Ascending aorta (tissue), 2 donors: ENCODE measurements around the gene BLMH. TPM values are rescaled to one million over a fixed set of nuclear protein-coding genes. Genes with fewer than 3 reads are reported as not detected.

Experiments
- DNase-seq, 2 donors: peaks; one replicate each; pipeline ENCODE4 v3.0.0-alpha.2; 2019; ENCODE audit warnings: low spot score in 2 of 2
- H3K27ac ChIP-seq, 2 donors: fragments of 200-600 bp; sonication (generic); one replicate each; pipeline ENCODE4 v1.5.1; 2016 to 2017; ENCODE audit warnings: mild to moderate bottlenecking in 1 of 2
- H3K27me3 ChIP-seq: fragments of 200-600 bp; sonication (generic); one replicate; pipeline ENCODE4 v1.5.1; 2017
- H3K36me3 ChIP-seq, 2 donors: fragments of 200-600 bp; sonication (generic); one replicate each; pipeline ENCODE4 v1.5.1; 2016
- H3K4me1 ChIP-seq, 2 donors: fragments of 200-600 bp; sonication (generic); one replicate each; pipeline ENCODE4 v1.5.1; 2016 to 2017; ENCODE audit warnings: mild to moderate bottlenecking in 1 of 2
- H3K4me3 ChIP-seq, 2 donors: fragments of 200-600 bp; sonication (generic); one replicate each; pipeline ENCODE4 v1.5.1; 2016 to 2017; ENCODE audit warnings: mild to moderate bottlenecking in 1 of 2
- H3K9me3 ChIP-seq, 2 donors: fragments of 200-600 bp; sonication (generic); one replicate each; pipeline ENCODE4 v1.5.1; 2016
- intact Hi-C: fragments of 100-400 bp; cut with DNase I; formaldehyde crosslinking; loops from one replicate; pipeline ENCODE4 v1.15.1; 2023
- total RNA-seq: library from RNA; depleted of rRNA; stranded (reverse); fragments of >200 nt; gene quantifications from one replicate; pipeline ENCODE4 v1.1.0, GENCODE V29; 2016
- TF ChIP-seq, protein P1 (sequence below), 3 experiments: fragments of 200-600 bp in 2 of 3; fragments of 450-650 bp in 1 of 3; sonication (generic) in 2 of 3; IDR thresholded peaks; one replicate each; pipeline ENCODE4 v1.5.1; 2016 to 2019; ENCODE audit warnings: antibody characterized with exemption in 3 of 3, mild to moderate bottlenecking in 1 of 3, moderate library complexity in 1 of 3

BLMH gene
- total RNA-seq, 1 donor from 2014 or later: 6.9 TPM

DNA sequence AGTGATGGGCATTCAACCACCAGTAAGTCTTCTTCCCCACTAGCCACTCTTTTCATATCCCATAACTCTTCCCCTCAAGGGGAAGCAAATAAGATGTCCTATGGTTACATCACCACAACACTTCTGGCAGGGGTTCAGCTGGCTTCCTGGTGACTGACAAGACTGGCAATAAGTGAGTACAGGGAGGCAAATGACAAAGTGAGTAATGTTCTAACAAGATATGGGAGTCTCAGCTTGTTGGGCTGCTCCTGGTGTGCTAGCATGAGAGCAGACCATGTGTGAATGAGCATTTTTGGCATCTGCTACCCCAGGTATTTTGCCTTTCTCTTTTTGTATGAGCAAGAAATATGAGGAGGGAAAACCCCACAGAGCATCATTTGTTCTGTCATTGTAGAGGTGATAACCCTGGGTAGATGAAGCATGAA, 32.2 kb upstream of the BLMH start:
- intact Hi-C loops: no loop called here
- Histone ChIP-seq H3K36me3 (no peaks in the 10 kb centered on the region), H3K27me3 (no peaks in the 10 kb centered on the region), H3K4me3 (no peak overlapping the region), H3K27ac (no peak overlapping the region), H3K9me3 (no peaks in the 10 kb centered on the region), H3K4me1 (no peaks in the 10 kb centered on the region)
- DNase-seq: no peak
- TF ChIP-seq, protein P1, sequence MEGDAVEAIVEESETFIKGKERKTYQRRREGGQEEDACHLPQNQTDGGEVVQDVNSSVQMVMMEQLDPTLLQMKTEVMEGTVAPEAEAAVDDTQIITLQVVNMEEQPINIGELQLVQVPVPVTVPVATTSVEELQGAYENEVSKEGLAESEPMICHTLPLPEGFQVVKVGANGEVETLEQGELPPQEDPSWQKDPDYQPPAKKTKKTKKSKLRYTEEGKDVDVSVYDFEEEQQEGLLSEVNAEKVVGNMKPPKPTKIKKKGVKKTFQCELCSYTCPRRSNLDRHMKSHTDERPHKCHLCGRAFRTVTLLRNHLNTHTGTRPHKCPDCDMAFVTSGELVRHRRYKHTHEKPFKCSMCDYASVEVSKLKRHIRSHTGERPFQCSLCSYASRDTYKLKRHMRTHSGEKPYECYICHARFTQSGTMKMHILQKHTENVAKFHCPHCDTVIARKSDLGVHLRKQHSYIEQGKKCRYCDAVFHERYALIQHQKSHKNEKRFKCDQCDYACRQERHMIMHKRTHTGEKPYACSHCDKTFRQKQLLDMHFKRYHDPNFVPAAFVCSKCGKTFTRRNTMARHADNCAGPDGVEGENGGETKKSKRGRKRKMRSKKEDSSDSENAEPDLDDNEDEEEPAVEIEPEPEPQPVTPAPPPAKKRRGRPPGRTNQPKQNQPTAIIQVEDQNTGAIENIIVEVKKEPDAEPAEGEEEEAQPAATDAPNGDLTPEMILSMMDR (IDR thresholded peaks at IDR 0.05): no peak

DNA sequence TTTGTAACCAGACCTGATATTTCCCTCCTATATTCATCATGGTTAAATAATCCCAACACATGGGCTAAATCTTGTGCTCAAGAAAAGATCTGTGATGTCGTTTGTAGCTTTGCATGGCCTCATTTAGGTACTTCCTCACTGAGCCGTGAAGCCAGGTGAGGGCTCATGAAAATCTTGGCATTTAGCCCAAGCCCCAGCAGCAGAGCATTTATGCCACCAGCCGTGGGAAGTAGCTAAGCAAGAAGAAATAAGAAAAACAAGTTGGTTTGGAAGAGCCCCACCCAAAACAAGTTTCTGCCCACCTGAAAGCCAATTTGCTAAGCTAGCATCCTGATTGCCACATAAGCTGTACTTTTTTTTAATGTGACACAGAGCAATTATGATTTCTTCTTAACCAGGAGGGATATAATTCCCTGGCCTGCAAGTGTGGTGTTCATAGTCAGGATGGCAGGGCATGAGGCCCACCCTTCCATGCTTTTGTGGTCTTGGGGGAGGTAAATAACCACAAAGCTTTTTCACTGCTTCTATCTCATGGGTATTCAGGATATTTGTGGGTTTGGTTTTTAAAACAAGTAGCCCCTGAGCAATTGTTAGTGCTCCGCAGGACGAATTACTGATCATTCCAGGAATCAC, 31.6 kb upstream of the BLMH start:
- no peak overlapping the region for H3K27ac ChIP-seq
- H3K36me3 ChIP-seq: no peaks in the 10 kb centered on the region
- no peak for DNase-seq
- no peaks in the 10 kb centered on the region for H3K9me3 ChIP-seq
- H3K4me3 ChIP-seq: no peak overlapping the region
- no peaks in the 10 kb centered on the region for H3K4me1 ChIP-seq
- TF ChIP-seq, protein P1 (IDR thresholded peaks at IDR 0.05): no peak
- H3K27me3 ChIP-seq: no peaks in the 10 kb centered on the region
- intact Hi-C loops: no loop called here

DNA sequence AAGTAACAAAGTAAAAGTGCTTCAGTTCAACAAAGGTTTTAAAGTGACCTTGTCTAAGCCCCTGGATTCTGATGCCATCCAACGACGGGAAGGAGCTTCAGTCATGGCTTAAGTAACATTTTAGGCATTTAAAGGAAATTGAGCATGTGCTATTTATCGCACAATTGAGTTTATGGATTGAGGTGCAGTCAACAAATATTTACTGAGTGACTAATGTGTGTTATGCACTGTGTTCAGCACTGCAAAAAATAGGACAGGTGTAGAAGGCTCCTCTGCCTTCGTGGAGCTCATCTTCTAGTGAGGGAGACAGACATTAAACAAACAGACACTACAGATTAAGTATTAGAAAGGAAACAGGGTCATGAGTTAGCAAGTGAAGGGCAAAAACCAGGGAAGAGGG, 29.6 kb upstream of the BLMH start:
- no peaks in the 10 kb centered on the region for H3K36me3 ChIP-seq
- no peak overlapping the region for H3K27ac ChIP-seq
- intact Hi-C loops: no loop called here
- no peaks in the 10 kb centered on the region for H3K9me3 ChIP-seq
- TF ChIP-seq, protein P1 (IDR thresholded peaks at IDR 0.05): no peak
- H3K4me3 ChIP-seq: no peak overlapping the region
- H3K27me3 ChIP-seq: no peaks in the 10 kb centered on the region
- H3K4me1 ChIP-seq: no peaks in the 10 kb centered on the region
- DNase-seq: no peak

DNA sequence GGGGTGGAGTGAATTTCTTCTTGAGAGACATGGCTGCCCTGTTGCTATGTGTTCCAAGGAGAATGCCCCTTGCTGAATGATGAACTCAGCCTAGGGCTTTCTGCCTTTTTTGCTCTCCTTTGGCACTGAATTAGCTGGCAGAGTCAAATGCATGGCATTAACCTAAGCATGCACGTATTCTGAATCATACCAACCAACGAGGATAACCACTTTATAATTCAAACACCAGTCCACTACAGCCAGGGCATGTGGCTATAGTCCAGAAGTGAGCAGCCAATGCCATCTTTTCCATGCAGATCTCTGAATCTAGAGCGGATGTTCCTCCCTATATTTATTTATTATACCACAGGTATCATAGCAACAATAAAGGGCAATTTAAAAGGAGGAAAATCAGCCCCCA, 26.4 kb upstream of the BLMH start:
- no peak overlapping the region for H3K27ac ChIP-seq
- intact Hi-C loops: no loop called here
- DNase-seq: no peak
- H3K4me1 ChIP-seq: no peaks in the 10 kb centered on the region
- no peaks in the 10 kb centered on the region for H3K36me3 ChIP-seq
- no peak overlapping the region for H3K4me3 ChIP-seq
- no peaks in the 10 kb centered on the region for H3K9me3 ChIP-seq
- no peaks in the 10 kb centered on the region for H3K27me3 ChIP-seq
- TF ChIP-seq, protein P1 (IDR thresholded peaks at IDR 0.05): no peak

DNA sequence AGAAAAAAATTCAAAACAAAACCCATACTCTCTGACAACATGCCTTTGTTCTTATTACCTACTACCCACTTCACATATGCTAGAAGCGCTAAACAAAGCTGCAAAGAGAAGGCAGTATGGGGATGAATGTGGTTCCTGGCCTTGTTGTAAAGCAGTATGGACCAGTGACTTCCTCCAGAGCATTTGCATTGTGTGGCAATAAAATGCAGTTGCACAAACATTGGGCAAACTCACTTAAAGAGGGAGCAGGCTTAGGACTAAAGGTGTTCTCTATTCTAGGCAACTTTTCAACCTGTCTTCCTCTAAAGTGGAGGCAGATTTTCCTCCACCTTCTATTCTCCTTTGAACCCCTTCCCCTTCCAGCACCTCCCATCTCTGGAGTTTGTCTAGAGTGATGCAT, 25.0 kb upstream of the BLMH start:
- TF ChIP-seq, protein P1 (IDR thresholded peaks at IDR 0.05): no peak
- Histone ChIP-seq H3K4me1 (no peaks in the 10 kb centered on the region), H3K36me3 (no peaks in the 10 kb centered on the region), H3K9me3 (no peaks in the 10 kb centered on the region), H3K27me3 (no peaks in the 10 kb centered on the region), H3K4me3 (no peak overlapping the region), H3K27ac (no peak overlapping the region)
- no peak for DNase-seq
- intact Hi-C loops: no loop called here

DNA sequence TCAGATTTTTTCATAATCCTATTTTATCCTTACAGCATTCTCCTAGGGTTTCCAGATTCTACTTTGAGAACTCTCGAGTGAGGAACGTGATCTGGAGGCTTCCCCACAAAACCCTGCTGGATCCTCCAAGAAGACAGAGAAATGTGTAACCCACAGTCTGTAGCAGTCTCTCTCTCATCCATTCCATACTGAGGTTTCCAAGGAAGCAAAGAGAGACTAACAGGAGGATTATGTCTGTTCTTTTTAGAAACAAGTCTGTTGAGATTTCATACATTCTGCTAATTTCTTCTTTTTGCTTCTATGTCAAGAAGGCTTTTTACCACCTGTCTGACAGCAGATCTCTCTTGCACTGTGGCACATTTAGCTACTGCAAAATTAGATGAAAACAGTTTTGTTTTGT, 23.4 kb upstream of the BLMH start:
- H3K27me3 ChIP-seq: no peaks in the 10 kb centered on the region
- H3K4me1 ChIP-seq: no peaks in the 10 kb centered on the region
- H3K27ac ChIP-seq: no peak overlapping the region
- no peaks in the 10 kb centered on the region for H3K36me3 ChIP-seq
- no peak for DNase-seq
- no peak overlapping the region for H3K4me3 ChIP-seq
- TF ChIP-seq, protein P1 (IDR thresholded peaks at IDR 0.05): no peak
- intact Hi-C loops: no loop called here
- no peaks in the 10 kb centered on the region for H3K9me3 ChIP-seq
